IPS DF 19.7 (cell line): ENCODE data around the gene ATAD3B.
"Not testable (repeated sequence)": the region's sequence is repeated elsewhere in the genome, so short reads cannot be mapped to it uniquely, and the experiment has no call there.

Source experiments
- DNase-seq: peaks from one replicate; pipeline ENCODE4 v3.0.0-alpha.2; 2013; ENCODE audit warnings: low read depth, low spot score

Gene ATAD3B

DNA sequence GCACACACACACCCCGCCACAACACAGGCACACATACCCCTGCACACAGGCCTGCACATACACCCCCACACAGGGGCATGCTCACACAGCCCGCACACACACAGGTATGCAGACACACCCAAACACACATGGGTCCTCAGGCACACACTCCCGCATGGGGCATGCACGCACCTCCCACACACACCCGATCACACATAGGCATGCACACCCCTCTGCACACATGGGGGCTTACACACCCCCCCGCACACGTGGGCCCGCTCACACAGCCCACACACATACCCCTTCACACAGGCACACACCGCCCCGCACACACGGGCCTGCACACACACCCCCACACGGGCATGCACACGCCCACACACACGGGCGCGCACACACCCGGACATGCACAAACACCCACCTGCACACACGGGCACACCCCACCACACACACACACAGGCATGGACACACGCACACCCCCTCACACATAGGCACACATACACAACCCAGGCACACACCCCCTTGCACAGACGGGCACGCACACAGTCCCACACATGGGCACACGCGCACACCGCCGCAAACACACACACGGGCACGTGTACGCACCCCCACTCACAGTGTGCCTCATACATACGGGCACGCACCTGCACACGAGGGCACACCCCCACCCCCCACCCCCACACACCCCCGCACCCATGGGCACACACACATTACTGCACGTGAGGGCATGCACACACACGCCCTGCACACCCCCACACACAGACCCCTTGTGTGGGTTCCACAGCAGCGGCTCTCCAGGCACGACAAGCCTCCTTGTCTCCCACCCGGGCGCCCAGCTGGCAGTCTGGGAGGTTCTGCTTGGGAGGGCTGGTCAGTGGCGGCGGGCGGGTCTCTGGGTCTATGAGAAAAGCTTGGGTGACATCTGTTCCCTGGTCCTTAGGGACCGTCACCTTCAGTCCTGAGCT is 8.3 kb downstream of the ATAD3B start:
- no peak for DNase-seq

DNA sequence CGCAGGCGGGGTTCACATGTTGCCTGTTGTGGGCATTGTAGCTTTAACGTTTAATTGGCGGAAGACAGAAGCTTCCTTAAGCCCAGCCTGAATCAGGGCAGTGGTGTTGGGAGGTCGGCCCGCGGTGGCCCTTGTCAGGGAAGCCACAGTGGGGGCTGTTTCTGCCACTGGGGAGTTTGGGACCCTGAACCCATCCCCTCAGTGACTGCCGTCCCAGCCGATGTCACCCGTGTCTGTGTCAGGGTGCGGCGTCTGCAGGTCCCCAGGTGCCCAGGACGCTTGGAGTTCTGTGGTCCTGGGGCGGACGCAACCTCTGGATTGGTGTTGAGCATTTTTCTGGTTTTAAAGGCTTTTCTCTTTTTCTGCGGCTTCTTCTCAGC is 8.9 kb downstream of the ATAD3B start:
- not testable (repeated sequence) for DNase-seq

DNA sequence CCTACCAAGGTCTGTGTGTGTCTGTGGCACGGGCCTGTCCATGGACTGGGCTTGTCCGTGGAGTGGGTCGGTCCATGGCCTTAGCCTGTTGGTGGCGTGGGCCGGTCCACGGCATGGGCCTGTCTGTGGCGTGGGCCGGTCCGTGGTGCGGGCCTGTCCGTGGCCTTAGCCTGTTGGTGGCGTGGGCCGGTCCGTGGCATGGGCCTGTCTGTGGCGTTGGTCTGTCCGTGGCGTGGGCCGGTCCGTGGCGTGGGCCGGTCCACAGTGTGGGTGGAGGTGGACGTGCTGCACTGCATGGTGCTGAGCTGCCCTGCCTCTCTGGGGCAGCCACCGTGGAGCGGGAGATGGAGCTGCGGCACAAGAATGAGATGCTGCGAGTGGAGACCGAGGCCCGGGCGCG is 10.2 kb downstream of the ATAD3B start:
- not testable (repeated sequence) for DNase-seq

DNA sequence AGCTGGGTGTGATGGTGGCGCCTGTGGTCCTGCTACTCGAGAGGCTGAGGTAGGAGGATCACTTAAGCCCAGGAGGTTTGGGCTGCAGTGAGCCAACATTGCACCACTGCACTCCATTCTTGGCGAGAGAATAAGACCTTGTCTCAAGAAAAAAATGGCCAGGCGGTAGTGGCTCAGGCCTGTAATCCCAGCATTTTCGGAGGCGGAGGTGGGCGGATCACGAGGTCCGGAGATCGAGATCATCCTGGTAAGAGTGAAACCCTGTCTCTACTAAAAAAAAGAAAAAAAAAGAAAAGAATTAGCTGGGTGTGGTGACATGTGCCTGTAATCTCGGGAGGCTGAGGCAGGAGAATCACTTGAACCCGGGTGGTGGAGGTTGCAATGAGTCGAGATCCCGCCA is 11.3 kb downstream of the ATAD3B start:
- DNase-seq: no peak

- DNase-seq: no peak
Measured at GRCh38 chr1:1483714-1484113, 12.1 kb downstream of the ATAD3B start.

DNA sequence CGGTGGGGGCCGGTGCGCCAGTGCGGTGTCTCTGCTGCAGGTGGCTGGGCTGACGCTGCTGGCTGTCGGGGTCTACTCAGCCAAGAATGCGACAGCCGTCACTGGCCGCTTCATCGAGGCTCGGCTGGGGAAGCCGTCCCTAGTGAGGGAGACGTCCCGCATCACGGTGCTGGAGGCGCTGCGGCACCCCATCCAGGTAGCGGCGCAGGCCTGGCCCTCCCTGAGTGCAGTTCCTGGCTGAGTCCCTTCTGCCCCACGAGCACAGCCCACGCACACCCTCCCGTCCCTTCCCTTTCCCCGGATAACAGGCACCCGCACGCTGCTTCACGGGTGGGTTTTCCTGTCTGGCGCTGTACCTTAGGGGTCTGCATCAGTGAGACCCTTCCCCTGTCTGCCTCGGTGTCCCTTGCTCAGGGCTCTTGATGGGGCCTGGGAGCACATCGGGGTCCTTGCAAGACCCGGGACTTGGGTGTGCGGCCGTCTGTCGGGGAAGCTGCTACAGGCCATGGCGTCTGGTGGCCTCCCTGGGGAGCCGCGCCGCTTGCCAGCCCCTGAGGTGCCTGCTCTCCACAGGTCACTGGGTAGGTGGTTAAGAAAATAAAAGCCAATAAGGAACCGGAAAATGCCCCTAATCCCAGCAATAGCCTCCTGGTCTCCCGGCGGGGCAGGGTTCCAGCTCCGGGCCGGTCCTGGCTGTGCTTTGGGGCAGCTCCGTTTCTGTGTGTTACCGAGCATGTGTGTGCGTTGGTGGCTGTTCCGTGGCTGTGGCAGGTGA is 13.6 kb downstream of the ATAD3B start:
- not testable (repeated sequence) for DNase-seq

- not testable (repeated sequence) for DNase-seq
Measured at GRCh38 chr1:1485755-1486317, 14.3 kb downstream of the ATAD3B start.

DNA sequence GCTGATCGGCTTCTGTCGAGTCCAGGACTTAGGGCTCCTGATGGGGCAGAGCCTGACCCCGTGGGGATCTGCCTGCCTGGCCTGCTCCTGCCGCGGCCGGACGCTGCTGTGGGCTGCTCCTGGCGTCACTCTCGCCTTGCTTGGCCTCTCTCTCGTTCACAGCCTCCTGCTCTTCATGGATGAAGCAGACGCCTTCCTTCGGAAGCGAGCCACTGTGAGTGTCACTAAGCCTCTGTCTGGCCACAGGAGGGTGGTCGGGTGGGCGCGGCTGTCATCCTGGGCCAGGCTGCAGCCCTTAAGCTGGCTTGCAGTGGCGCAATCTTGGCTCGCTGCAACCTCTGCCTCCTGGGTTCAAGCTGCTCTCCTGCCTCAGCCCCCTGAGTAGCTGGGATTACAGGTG is 16.1 kb downstream of the ATAD3B start:
- no peak for DNase-seq

- no peak for DNase-seq
Measured at GRCh38 chr1:1489231-1489630, 17.7 kb downstream of the ATAD3B start.

- DNase-seq: no peak
Measured at GRCh38 chr1:1489861-1490260, 18.3 kb downstream of the ATAD3B start.

- no peak for DNase-seq
Measured at GRCh38 chr1:1490633-1491230, 19.2 kb downstream of the ATAD3B start.

DNA sequence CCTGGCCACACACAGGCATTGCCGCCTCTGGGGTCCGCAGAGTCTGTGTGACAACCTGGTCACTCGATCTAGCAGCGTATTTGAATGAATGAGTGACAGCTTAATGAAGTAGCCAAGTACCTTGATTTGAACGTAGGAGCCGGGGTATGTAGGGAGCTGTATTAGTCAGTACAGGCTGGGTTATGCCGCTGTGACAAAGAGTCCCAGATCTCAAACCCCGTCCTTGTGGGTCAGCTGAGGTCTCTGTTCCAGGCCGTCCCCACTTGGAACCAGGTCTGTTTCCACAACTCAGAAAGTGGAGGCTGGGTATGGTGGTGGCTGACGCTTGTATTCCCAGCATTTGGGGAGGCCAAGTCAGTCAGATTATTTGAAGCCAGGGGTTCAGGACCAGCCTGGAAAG is 20.0 kb downstream of the ATAD3B start:
- DNase-seq: no peak

- DNase-seq: not testable (repeated sequence)
Measured at GRCh38 chr1:1494311-1494710, 22.7 kb downstream of the ATAD3B start.

GRCh38 chr1:1495461-1495975 is 24.0 kb downstream of the ATAD3B start:
- DNase-seq: not testable (repeated sequence)

DNA sequence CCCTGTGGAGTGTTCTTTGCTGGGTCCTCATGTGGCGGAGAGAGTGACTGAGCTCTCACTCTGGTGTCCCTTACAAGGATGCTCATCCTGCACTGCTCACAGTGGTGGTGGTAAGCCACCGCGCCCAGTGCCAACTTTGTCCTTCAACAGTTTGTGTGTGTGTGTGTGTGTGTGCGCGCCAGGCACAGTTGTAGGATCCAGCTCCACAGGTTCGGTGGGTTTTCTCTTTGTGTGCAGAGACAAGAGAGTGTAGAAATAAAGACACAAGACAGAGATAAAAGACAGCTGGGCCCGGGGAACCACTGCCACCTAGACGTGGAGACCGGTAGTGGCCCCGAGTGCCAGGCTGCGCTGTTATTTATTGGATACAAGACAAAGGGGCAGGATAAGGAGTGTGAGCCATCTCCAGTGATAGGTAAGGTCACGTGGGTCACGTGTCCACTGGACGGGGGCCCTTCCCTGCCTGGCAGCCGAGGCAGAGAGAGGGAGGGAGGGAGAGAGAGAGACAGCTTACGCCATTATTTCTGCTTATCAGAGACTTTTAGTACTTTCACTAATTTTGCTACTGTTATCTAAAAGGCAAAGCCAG is 33.3 kb downstream of the ATAD3B start:
- not testable (repeated sequence) for DNase-seq

GRCh38 chr1:1505366-1505798 is 33.8 kb downstream of the ATAD3B start:
- not testable (repeated sequence) for DNase-seq

- DNase-seq: not testable (repeated sequence)
Measured at GRCh38 chr1:1505801-1506200, 34.2 kb downstream of the ATAD3B start.

DNA sequence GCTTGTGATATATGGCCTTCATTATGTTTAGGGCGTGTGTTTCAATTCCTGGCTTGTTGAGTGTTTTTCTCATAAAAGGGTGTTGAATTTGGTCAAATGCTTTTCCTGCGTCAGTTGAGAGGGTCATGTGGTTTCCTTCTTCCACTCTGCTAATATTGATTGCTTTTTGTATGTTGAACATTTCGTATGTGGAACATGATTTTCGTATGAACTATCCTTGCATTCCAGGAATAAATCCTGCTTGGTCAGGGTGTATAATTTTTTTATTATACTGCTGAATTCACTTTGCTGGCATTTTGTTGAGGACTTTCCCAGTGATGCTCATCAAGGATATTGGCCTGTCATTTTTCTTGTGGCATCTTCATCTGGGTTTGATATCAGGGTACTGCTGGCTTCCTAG is 35.7 kb downstream of the ATAD3B start:
- DNase-seq: no peak

GRCh38 chr1:1508775-1509464 is 37.4 kb downstream of the ATAD3B start:
- DNase-seq: not testable (repeated sequence)

DNA sequence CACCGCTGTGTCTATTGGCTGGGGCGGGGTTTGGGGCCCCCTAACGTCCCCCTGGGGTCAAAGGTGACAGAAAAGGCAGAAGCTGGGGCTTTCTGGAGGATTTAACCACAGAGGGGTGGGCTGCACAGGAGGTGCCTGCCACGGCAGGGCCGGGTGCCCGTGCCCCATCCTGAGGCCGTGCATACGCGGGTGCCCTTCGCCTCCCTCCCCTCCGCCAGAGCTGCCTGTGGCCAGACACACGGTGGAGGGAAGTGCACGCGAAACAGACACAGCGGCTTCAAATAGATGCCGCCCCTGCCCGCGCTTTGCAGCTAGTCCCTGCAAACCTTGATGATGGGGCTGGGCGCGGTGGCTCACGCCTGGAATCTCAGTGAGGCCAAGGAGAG is 37.9 kb downstream of the ATAD3B start:
- DNase-seq: not testable (repeated sequence)
